ENCODE results near the gene SMARCC1.
"Not testable (repeated sequence)": the region's sequence is repeated elsewhere in the genome, so short reads cannot be mapped to it uniquely, and the experiment has no call there.

SMARCC1 gene

GRCh38 chr3:47781685-47782445 is at the start of gene SMARCC1:
SMARCC1 (minus strand) TSS chr3:47781893; CDS start chr3:47781797, 96 bp downstream.
- Histone ChIP-seq H3K27ac (ENCODE audit: low read depth, low read length) (peak within 1 kb of the TSS; percentile 100), H3K9ac (ENCODE audit: low read depth, low read length) (peak within 1 kb of the TSS; percentile 99), H3K4me3 (ENCODE audit: low read depth, low read length) (peak within 1 kb of the TSS; percentile 98), H3K9me3 (ENCODE audit: control insufficient read depth, insufficient read depth, low read length) (no peaks in the 10 kb centered on the region), H3K36me3 (ENCODE audit: control insufficient read depth, insufficient read depth, low read length) (peaks cover 17% of the 10 kb centered on the region; the same call in 1 of the 2 replicates), H3K27me3 (ENCODE audit: control insufficient read depth, insufficient read depth, low read length) (no peaks in the 10 kb centered on the region), H3K4me1 (ENCODE audit: control insufficient read depth, insufficient read depth, low read length) (0 out of 2 replicates have a peak, but pooled peaks cover 7% of the 10 kb centered on the region)

GRCh38 chr3:47829482-47829881 is 47.8 kb upstream of the SMARCC1 start:
- H3K9ac ChIP-seq (ENCODE audit: low read depth, low read length); H3K4me1 ChIP-seq (ENCODE audit: control insufficient read depth, insufficient read depth, low read length); H3K27me3 ChIP-seq (ENCODE audit: control insufficient read depth, insufficient read depth, low read length); H3K9me3 ChIP-seq (ENCODE audit: control insufficient read depth, insufficient read depth, low read length); H3K4me3 ChIP-seq (ENCODE audit: low read depth, low read length); H3K27ac ChIP-seq (ENCODE audit: low read depth, low read length): not testable (repeated sequence)
- H3K36me3 ChIP-seq (ENCODE audit: control insufficient read depth, insufficient read depth, low read length), result peaks cover 80% of the 10 kb centered on the region

GRCh38 chr3:47825590-47825989 is 43.9 kb upstream of the SMARCC1 start:
- Histone ChIP-seq H3K36me3 (ENCODE audit: control insufficient read depth, insufficient read depth, low read length) (peaks cover 51% of the 10 kb centered on the region), H3K4me3 (ENCODE audit: low read depth, low read length) (peak overlapping the region; percentile 98), H3K9ac (ENCODE audit: low read depth, low read length) (peak overlapping the region; percentile 96), H3K9me3 (ENCODE audit: control insufficient read depth, insufficient read depth, low read length) (no peaks in the 10 kb centered on the region), H3K4me1 (ENCODE audit: control insufficient read depth, insufficient read depth, low read length) (peaks cover 5% of the 10 kb centered on the region; the same call in 1 of the 2 replicates), H3K27me3 (ENCODE audit: control insufficient read depth, insufficient read depth, low read length) (no peaks in the 10 kb centered on the region), H3K27ac (ENCODE audit: low read depth, low read length) (peak overlapping the region; percentile 90)

GRCh38 chr3:47824541-47825473 is 43.1 kb upstream of the SMARCC1 start:
- Histone ChIP-seq H3K36me3 (ENCODE audit: control insufficient read depth, insufficient read depth, low read length) (peaks cover 50% of the 10 kb centered on the region), H3K9ac (ENCODE audit: low read depth, low read length) (peak overlapping the region; percentile 96), H3K9me3 (ENCODE audit: control insufficient read depth, insufficient read depth, low read length) (no peaks in the 10 kb centered on the region), H3K4me3 (ENCODE audit: low read depth, low read length) (peak overlapping the region; percentile 98), H3K27ac (ENCODE audit: low read depth, low read length) (peak overlapping the region; percentile 90), H3K4me1 (ENCODE audit: control insufficient read depth, insufficient read depth, low read length) (peaks cover 5% of the 10 kb centered on the region; the same call in 1 of the 2 replicates), H3K27me3 (ENCODE audit: control insufficient read depth, insufficient read depth, low read length) (no peaks in the 10 kb centered on the region)

GRCh38 chr3:47817609-47818008 is 35.9 kb upstream of the SMARCC1 start:
- no peaks in the 10 kb centered on the region for H3K27me3 ChIP-seq (ENCODE audit: control insufficient read depth, insufficient read depth, low read length)
- no peak overlapping the region for H3K27ac ChIP-seq (ENCODE audit: low read depth, low read length)
- no peak overlapping the region for H3K4me3 ChIP-seq (ENCODE audit: low read depth, low read length)
- H3K9me3 ChIP-seq (ENCODE audit: control insufficient read depth, insufficient read depth, low read length), result no peaks in the 10 kb centered on the region
- no peak overlapping the region for H3K9ac ChIP-seq (ENCODE audit: low read depth, low read length)
- H3K36me3 ChIP-seq (ENCODE audit: control insufficient read depth, insufficient read depth, low read length), result peaks cover 71% of the 10 kb centered on the region
- H3K4me1 ChIP-seq (ENCODE audit: control insufficient read depth, insufficient read depth, low read length), result no peaks in the 10 kb centered on the region

- Histone ChIP-seq H3K27me3 (ENCODE audit: control insufficient read depth, insufficient read depth, low read length) (no peaks in the 10 kb centered on the region), H3K9ac (ENCODE audit: low read depth, low read length) (no peak overlapping the region), H3K36me3 (ENCODE audit: control insufficient read depth, insufficient read depth, low read length) (peaks cover 77% of the 10 kb centered on the region), H3K4me1 (ENCODE audit: control insufficient read depth, insufficient read depth, low read length) (no peaks in the 10 kb centered on the region), H3K4me3 (ENCODE audit: low read depth, low read length) (no peak overlapping the region), H3K9me3 (ENCODE audit: control insufficient read depth, insufficient read depth, low read length) (no peaks in the 10 kb centered on the region), H3K27ac (ENCODE audit: low read depth, low read length) (no peak overlapping the region)
Observed at GRCh38 chr3:47813551-47814177, 32.0 kb upstream of the SMARCC1 start.

GRCh38 chr3:47804577-47804976 is 22.9 kb upstream of the SMARCC1 start:
- Histone ChIP-seq H3K9me3 (ENCODE audit: control insufficient read depth, insufficient read depth, low read length) (no peaks in the 10 kb centered on the region), H3K27ac (ENCODE audit: low read depth, low read length) (no peak overlapping the region), H3K9ac (ENCODE audit: low read depth, low read length) (no peak overlapping the region), H3K4me1 (ENCODE audit: control insufficient read depth, insufficient read depth, low read length) (peaks cover 4% of the 10 kb centered on the region; the same call in 1 of the 2 replicates), H3K36me3 (ENCODE audit: control insufficient read depth, insufficient read depth, low read length) (peaks cover 30% of the 10 kb centered on the region), H3K4me3 (ENCODE audit: low read depth, low read length) (no peak overlapping the region), H3K27me3 (ENCODE audit: control insufficient read depth, insufficient read depth, low read length) (no peaks in the 10 kb centered on the region)

- Histone ChIP-seq H3K27ac (ENCODE audit: low read depth, low read length) (peak overlapping the region; percentile 97), H3K4me1 (ENCODE audit: control insufficient read depth, insufficient read depth, low read length) (peaks cover 4% of the 10 kb centered on the region; the same call in 1 of the 2 replicates)
Observed at GRCh38 chr3:47803480-47804025, 21.9 kb upstream of the SMARCC1 start.

GRCh38 chr3:47802734-47803479 is 21.2 kb upstream of the SMARCC1 start, which contains the start of gene DHX30:
DHX30 (plus strand) TSS chr3:47803138; CDS start chr3:47810684, 7,546 bp downstream.
- Histone ChIP-seq H3K9me3 (ENCODE audit: control insufficient read depth, insufficient read depth, low read length) (no peaks in the 10 kb centered on the region), H3K36me3 (ENCODE audit: control insufficient read depth, insufficient read depth, low read length) (peaks cover 22% of the 10 kb centered on the region), H3K9ac (ENCODE audit: low read depth, low read length) (peak within 1 kb of the TSS; percentile 77), H3K27me3 (ENCODE audit: control insufficient read depth, insufficient read depth, low read length) (no peaks in the 10 kb centered on the region), H3K27ac (ENCODE audit: low read depth, low read length) (peak within 1 kb of the TSS; percentile 97), H3K4me3 (ENCODE audit: low read depth, low read length) (peak within 1 kb of the TSS; percentile 91), H3K4me1 (ENCODE audit: control insufficient read depth, insufficient read depth, low read length) (peaks cover 4% of the 10 kb centered on the region; the same call in 1 of the 2 replicates)

More at GRCh38 chr3:47803480-47804025, 21.9 kb upstream of the SMARCC1 start:
- peaks cover 27% of the 10 kb centered on the region for H3K36me3 ChIP-seq (ENCODE audit: control insufficient read depth, insufficient read depth, low read length)
- H3K4me3 ChIP-seq (ENCODE audit: low read depth, low read length), result peak overlapping the region; percentile 91
- H3K9ac ChIP-seq (ENCODE audit: low read depth, low read length), result peak overlapping the region; percentile 77
- H3K27me3 ChIP-seq (ENCODE audit: control insufficient read depth, insufficient read depth, low read length), result no peaks in the 10 kb centered on the region
- H3K9me3 ChIP-seq (ENCODE audit: control insufficient read depth, insufficient read depth, low read length), result no peaks in the 10 kb centered on the region

GRCh38 chr3:47799733-47800132 is 18.0 kb upstream of the SMARCC1 start:
- H3K4me1 ChIP-seq (ENCODE audit: control insufficient read depth, insufficient read depth, low read length), result peaks cover 4% of the 10 kb centered on the region; the same call in 1 of the 2 replicates
- H3K4me3 ChIP-seq (ENCODE audit: low read depth, low read length), result no peak overlapping the region
- no peaks in the 10 kb centered on the region for H3K9me3 ChIP-seq (ENCODE audit: control insufficient read depth, insufficient read depth, low read length)
- H3K9ac ChIP-seq (ENCODE audit: low read depth, low read length), result no peak overlapping the region
- no peaks in the 10 kb centered on the region for H3K36me3 ChIP-seq (ENCODE audit: control insufficient read depth, insufficient read depth, low read length)
- H3K27ac ChIP-seq (ENCODE audit: low read depth, low read length), result no peak overlapping the region
- H3K27me3 ChIP-seq (ENCODE audit: control insufficient read depth, insufficient read depth, low read length), result no peaks in the 10 kb centered on the region

Measured in HUES48 (cell line).